ENCODE data around the gene KIF12. TPM values are rescaled to one million over a fixed set of nuclear protein-coding genes. Genes with fewer than 3 reads are reported as not detected.

Gene KIF12
- total RNA-seq, 1 donor from 2014 or later: 6.2 TPM

- peak; percentile 53 for DNase-seq
- Histone ChIP-seq H3K9me3 (no peaks in the 10 kb centered on the region), H3K27me3 (peaks cover 15% of the 10 kb centered on the region), H3K27ac (no peak overlapping the region), H3K4me1 (peaks cover 6% of the 10 kb centered on the region), H3K4me3 (peak overlapping the region; percentile 48), H3K36me3 (no peaks in the 10 kb centered on the region)
- no peak for TF ChIP-seq CTCF (IDR thresholded peaks at IDR 0.05)
- no peak for ATAC-seq
- intact Hi-C loops (cut with DNase I): no loop called here
Measured at GRCh38 chr9:114097613-114098020, 1.5 kb downstream of the KIF12 start.

DNA sequence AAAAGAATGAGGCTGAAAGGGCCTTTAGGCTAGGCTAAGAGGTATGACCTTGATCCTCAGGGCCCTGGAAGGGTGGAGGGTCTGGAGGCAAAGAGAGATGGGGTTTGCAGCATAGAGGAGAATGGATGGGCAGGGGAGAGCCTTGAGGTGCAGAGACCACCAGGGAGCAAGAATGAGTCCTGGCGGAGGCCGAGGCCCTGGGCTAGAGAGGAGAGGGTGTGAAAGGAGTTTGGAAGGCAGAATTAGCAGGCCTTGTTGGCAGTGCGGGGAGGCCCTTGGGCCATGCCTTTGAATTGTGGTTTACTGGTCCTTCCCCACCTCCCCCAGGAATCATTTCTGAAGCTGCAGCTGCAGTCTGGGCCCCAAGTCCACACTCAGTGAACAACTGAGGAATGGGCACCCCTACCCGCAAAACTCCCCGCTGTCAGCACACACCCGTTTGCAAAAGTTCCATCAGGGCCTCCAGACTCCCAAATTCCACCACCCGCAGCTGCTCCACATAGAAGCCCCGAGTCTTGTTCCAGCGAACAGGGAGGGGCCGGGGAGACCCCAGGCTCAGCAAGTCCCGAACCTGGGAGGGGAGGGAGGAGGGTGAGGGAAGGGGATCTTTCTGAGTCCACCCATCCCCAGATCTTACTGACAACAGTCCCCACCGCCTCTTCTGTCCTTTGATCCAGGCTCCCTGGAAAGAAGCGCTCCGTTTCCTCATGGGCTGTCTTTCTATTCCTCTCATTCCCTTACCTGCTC is 2.1 kb downstream of the KIF12 start:
- Histone ChIP-seq H3K36me3 (no peaks in the 10 kb centered on the region), H3K27ac (no peak overlapping the region), H3K9me3 (no peaks in the 10 kb centered on the region), H3K4me3 (no peak overlapping the region), H3K4me1 (peaks cover 6% of the 10 kb centered on the region), H3K27me3 (peaks cover 15% of the 10 kb centered on the region)
- DNase-seq: peak; percentile 49
- intact Hi-C loops (cut with DNase I): no loop called here
- no peak for TF ChIP-seq CTCF (IDR thresholded peaks at IDR 0.05)
- no peak for ATAC-seq

- ATAC-seq (no peak), DNase-seq (peak; percentile 52)
- Histone ChIP-seq H3K4me1 (peaks cover 6% of the 10 kb centered on the region), H3K4me3 (no peak overlapping the region), H3K36me3 (no peaks in the 10 kb centered on the region), H3K27me3 (peaks cover 15% of the 10 kb centered on the region), H3K9me3 (no peaks in the 10 kb centered on the region), H3K27ac (no peak overlapping the region)
- intact Hi-C loops (cut with DNase I): no loop called here
- TF ChIP-seq CTCF (IDR thresholded peaks at IDR 0.05): no peak
Measured at GRCh38 chr9:114096041-114096511, 3.0 kb downstream of the KIF12 start.

- DNase-seq: peak; percentile 59
- Histone ChIP-seq H3K4me1 (peaks cover 6% of the 10 kb centered on the region), H3K9me3 (no peaks in the 10 kb centered on the region), H3K36me3 (no peaks in the 10 kb centered on the region), H3K4me3 (no peak overlapping the region), H3K27me3 (peaks cover 15% of the 10 kb centered on the region), H3K27ac (no peak overlapping the region)
- no peak for TF ChIP-seq CTCF (IDR thresholded peaks at IDR 0.05)
- intact Hi-C loops (cut with DNase I): no loop called here
- ATAC-seq: no peak
Measured at GRCh38 chr9:114094971-114095370, 4.1 kb downstream of the KIF12 start.

DNA sequence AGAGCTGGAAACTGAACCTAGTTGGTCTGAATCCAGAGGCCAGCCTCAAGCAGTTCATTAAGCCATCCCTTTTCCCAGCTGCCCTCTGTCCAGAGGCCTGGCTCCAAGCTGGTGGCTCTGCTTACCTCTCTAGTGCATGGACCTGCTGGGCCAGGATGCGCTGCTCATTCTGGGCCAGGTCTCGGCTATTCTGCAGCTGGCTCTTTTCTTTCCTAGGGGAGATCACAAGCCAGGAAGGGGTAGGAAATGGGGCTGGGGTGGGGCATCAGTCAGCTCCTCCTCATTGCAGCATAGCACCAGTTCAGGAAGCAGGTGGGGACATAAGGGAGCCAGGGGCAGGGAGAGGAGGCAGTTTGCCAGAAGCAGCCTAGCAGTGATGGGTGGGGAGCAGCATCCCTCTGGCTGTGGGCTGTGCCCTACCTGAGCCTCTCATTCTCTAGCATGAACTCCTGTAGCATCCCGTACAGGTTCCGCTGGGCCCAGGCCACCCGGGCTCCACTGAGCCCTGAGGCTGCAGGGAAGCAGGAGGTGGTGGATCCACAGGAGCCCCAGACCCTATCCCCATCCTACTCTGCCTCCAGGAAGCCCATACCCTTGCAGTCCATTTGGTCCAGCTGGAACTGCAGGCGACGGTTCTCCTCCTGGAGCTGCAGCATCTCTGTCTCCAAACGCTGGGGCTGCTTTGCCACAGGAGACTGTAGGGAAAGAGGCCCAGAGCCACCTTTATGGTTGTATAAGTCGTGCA is 5.2 kb downstream of the KIF12 start:
- H3K4me3 ChIP-seq: no peak overlapping the region
- TF ChIP-seq CTCF (IDR thresholded peaks at IDR 0.05): no peak
- H3K9me3 ChIP-seq: no peaks in the 10 kb centered on the region
- H3K36me3 ChIP-seq: no peaks in the 10 kb centered on the region
- H3K27ac ChIP-seq: no peak overlapping the region
- DNase-seq (peak; percentile 41), ATAC-seq (no peak)
- H3K27me3 ChIP-seq: peaks cover 15% of the 10 kb centered on the region
- peaks cover 6% of the 10 kb centered on the region for H3K4me1 ChIP-seq
- intact Hi-C loops (cut with DNase I): no loop called here

All from upper lobe of right lung (tissue), 1 donor.